ENCODE measurements around the gene RASA2.
"Not testable (repeated sequence)": the region's sequence is repeated elsewhere in the genome, so short reads cannot be mapped to it uniquely, and the experiment has no call there.

Gene RASA2

DNA sequence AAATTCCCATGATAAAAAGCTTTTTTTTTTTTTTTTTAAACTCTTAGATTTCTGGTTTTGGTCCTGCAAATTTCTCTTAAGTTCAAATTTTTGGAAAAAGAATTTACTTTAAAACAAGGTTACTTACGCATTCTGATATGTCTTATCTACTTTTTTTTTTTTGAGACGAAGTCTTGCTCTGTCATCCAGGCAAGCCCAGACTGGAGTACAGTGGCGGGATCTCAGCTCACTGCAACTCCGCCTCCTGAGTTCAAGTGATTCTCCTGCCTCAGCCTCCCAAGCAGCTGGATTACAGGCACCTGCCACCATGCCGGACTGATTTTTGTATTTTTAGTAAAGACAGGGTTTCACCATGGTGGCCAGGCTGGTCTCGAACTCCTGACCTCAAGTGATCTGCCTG is 83.2 kb downstream of the RASA2 start:
- DNase-seq (ENCODE audit: low read depth in 1 of 2, low spot score in 1 of 2) = no peak

- no peak for DNase-seq (ENCODE audit: low read depth in 1 of 2, low spot score in 1 of 2)
Observed at GRCh38 chr3:141575879-141576743, 89.3 kb downstream of the RASA2 start.

DNA sequence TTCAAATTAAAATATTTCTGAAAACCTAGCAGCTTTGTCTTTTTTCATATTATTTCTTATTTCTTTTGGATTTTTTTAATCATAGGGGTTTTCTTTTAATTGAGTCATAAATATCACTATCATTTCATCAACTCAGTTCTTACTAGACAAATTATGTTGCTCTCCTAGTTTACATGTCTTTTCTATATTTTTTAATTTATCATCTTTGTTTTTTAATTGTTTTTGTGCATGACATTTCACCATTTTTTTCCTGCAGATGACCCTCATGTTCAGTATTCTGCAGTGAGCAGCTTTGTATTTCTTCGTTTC is 89.9 kb downstream of the RASA2 start:
- no peak for DNase-seq (ENCODE audit: low read depth in 1 of 2, low spot score in 1 of 2)

- DNase-seq (ENCODE audit: low read depth in 1 of 2, low spot score in 1 of 2) = no peak
Observed at GRCh38 chr3:141578202-141578973, 91.6 kb downstream of the RASA2 start.

DNA sequence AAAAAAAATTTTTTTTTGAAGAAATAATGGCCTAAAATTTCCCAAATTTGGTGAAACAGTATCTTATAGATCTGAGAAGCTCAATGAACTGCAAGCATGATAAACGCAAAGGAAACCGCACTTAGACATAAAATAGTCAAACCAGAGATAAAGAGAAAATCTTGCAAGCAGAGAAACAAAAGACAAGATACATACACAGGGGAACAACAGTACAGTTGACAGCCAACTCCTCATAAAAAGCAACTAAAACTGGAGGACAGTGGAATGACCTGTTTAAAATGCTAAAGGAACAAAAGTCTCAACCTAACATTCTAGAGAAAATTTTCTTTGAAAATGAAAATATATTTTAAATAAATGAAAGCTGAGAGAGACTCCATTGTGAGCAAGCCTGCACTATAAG is 107.5 kb downstream of the RASA2 start:
- no peak for DNase-seq (ENCODE audit: low read depth in 1 of 2, low spot score in 1 of 2)

GRCh38 chr3:141597931-141598330 is 111.1 kb downstream of the RASA2 start:
- DNase-seq (ENCODE audit: low read depth in 1 of 2, low spot score in 1 of 2) = no peak

DNA sequence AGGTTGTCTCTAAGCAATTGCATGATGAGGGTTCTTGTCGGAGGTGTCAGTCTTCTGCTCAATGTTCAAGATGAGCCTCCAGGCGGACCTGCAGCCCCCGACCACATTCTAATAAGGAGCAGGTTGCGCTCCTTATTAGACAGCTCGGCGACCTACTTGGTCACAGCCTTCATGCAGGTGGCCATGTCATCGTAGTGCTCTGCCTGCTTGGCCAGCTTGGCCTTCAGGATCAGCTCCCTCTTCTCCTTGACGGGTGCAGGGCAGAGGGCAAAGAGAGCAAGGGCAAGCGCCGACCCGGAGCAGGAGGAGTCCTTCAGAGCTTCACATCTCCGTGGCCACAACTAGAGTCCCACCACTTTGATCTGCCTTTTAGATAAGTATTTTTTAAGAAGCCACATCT is 113.5 kb downstream of the RASA2 start:
- DNase-seq (ENCODE audit: low read depth in 1 of 2, low spot score in 1 of 2) = no peak

DNA sequence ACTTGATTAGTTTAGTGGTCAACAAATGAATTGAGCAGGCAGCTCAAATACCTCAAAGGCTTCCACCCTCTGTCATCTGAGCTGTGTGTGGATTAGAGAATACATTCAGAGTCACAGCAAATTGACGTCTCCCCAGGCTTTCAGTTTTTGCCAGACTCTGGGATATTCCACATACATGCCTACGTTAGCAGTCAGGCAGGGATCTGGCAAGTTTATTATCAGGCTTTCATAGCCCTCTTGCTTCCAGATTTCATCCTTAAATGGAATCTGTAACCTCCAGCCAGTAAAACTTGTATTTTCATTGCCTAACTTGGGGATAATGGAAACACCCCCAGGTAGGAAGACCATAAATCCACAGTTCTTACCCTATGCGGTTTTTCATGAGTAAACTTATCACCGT is 115.9 kb downstream of the RASA2 start:
- no peak for DNase-seq (ENCODE audit: low read depth in 1 of 2, low spot score in 1 of 2)

DNA sequence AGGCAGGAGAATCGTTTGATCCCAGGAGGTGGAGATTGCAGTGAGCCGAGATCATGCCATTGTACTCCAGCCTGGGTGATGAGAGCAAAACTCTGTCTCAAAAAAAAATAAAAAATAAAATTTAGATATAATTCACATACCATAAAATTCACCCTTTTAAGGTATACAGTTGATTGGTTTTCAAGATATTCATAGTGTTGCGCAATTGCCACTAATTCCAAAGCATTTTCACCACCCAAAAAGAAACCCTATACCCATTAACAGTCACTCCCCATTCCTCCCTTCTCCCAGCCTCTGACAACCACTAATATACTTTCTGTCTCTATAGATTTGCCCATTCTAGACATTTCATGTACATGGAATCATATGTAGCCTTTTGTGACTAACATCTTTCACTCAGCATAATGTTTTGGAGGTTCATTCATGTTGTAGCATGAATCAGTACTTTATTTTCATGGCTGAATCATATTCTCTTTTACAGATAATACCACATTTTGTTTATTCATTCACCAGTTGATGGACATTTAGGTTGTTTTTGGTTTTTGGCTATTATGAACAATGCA is 116.7 kb downstream of the RASA2 start:
- DNase-seq (ENCODE audit: low read depth in 1 of 2, low spot score in 1 of 2) = no peak

DNA sequence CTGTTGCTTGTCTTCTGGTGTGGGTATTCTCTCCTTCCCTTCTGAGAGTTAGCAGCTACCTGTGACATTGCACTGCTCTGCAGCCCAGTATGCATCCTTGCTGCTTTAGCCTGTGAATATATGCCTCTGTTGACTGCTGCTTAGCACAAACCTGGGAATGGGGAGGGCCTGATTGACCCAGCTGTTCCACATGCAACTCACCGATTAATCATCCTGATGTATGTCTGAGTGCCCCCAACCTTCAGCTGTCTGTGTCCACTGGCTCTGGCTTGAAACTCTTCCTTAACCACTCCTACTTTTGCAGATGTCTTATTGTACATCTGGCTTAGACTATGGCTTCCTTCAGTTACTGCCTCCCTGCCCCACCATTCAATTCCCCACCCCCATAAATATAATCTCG is 119.1 kb downstream of the RASA2 start:
- DNase-seq (ENCODE audit: low read depth in 1 of 2, low spot score in 1 of 2) = no peak

DNA sequence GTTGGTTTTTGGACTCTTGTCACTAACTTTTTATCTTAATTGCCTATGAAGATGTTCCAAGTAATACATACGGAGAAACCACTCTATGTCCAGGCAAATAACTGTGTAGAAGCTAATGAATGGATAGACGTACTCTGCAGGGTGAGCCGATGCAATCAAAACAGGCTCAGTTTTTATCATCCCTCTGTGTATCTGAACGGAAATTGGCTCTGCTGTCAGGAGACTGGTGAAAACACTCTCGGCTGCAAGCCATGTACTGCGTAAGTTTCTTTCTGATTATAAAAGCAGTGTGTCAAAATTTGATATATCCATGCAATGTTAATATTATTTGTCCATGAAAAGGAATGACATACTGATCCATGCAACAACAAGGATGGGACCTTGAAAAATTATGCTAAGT is 121.6 kb downstream of the RASA2 start:
- no peak for DNase-seq (ENCODE audit: low read depth in 1 of 2, low spot score in 1 of 2)

DNA sequence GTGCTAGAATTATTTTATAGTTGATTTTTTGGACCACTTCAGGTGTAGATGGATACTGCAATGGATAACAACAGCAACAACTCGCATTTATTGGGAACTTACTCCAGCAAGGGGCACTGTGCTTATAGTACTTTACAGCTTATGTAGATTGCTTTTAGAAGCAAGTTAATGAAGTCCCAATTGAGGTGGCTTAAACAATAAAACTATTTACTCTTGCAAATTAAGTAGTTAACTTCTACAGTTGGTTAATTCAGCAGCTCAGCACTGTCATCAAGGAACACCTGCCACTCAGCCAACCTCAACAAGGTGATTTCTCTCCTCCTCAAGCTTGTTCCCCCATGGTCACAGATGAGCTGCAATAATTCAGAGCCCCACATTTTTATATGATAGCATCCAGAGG is 124.1 kb downstream of the RASA2 start:
- no peak for DNase-seq (ENCODE audit: low read depth in 1 of 2, low spot score in 1 of 2)

- no peak for DNase-seq (ENCODE audit: low read depth in 1 of 2, low spot score in 1 of 2)
Observed at GRCh38 chr3:141618103-141618910, 131.5 kb downstream of the RASA2 start.

GRCh38 chr3:141618938-141619337 is 132.1 kb downstream of the RASA2 start:
- no peak for DNase-seq (ENCODE audit: low read depth in 1 of 2, low spot score in 1 of 2)

DNA sequence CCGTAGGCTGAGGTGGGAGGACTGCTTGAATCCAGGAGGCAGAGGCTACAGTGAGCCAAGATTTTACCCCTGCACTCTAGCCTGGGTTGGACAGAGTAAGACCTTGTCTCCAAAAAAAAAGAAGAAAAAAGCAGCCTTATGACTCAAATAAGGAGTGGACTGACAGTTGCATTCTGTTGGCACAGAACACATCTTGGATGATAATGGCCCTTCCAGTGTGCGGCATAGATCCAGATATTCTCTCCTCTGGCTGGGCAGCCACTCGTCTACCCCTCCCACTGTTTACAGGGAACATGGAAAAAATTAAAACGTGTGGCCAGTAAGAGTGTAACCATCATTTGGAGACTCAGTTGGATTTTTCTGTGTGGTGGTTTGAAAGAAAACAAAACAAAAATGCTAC is 132.6 kb downstream of the RASA2 start:
- no peak for DNase-seq (ENCODE audit: low read depth in 1 of 2, low spot score in 1 of 2)

- no peak for DNase-seq (ENCODE audit: low read depth in 1 of 2, low spot score in 1 of 2)
Observed at GRCh38 chr3:141623691-141624090, 136.9 kb downstream of the RASA2 start.

GRCh38 chr3:141625506-141625905 is 138.7 kb downstream of the RASA2 start:
- no peak for DNase-seq (ENCODE audit: low read depth in 1 of 2, low spot score in 1 of 2)

- not testable (repeated sequence) for DNase-seq (ENCODE audit: low read depth in 1 of 2, low spot score in 1 of 2)
Observed at GRCh38 chr3:141628334-141628733, 141.5 kb downstream of the RASA2 start.

GRCh38 chr3:141628868-141629441 is 142.1 kb downstream of the RASA2 start:
- DNase-seq (ENCODE audit: low read depth in 1 of 2, low spot score in 1 of 2) = not testable (repeated sequence)

DNA sequence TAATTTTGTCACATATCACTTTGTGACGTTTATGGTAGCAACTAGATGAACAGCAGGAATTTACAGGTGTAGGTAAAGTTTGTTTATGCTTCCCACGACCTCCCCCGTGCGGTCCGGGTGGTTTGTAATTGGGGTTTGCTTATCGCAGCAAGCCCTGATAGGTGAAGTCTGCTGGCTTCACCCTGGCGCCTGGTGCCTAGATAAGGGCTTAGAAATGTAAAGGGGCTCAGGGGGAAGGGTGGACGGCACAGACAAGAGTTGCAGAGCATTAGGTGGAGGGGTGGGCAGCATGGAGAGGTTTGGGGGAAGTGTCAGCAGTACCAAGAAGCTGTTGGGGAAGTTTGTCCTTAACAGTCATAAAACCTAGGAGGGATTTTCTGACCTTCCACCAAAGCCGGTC is 143.1 kb downstream of the RASA2 start:
- no peak for DNase-seq (ENCODE audit: low read depth in 1 of 2, low spot score in 1 of 2)

DNA sequence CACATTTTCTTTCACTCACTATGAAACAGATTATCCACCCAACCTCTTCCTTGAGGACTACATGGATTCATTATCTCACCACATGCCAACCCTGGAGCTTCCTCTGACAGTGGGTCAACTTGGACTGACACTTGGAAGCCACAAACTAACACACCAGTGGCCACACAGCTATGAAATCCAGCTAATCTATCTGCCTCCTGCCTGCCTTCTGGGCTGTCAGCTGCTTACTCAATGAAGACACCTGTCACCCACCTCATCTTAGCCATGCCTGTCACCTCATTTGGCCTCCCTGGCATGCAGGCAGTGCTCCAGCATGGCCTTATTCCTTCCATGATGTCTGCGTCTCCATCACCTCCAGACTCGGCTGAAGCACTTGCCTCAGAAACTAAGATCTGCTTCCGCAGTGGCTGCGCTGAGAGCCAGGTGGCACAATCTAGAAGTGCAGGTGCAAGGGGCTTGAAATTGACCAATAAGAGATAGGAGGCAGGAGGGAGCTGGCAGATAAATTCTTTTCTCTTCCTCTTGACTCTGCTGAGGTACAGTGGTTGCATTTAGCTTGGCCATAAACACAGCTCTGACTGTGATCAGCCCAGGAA is 146.1 kb downstream of the RASA2 start:
- DNase-seq (ENCODE audit: low read depth in 1 of 2, low spot score in 1 of 2) = no peak
